HG03342 (cell line): Measurements from ENCODE around the gene LGR5.

Source experiments
- ATAC-seq: cut with Tn5 transposase; IDR thresholded peaks from one replicate; pipeline ENCODE4 v1.9.1; 2021; ENCODE audit warnings: mild to moderate bottlenecking, moderate library complexity; ENCODE audit not compliant: unreplicated experiment

Gene LGR5

DNA sequence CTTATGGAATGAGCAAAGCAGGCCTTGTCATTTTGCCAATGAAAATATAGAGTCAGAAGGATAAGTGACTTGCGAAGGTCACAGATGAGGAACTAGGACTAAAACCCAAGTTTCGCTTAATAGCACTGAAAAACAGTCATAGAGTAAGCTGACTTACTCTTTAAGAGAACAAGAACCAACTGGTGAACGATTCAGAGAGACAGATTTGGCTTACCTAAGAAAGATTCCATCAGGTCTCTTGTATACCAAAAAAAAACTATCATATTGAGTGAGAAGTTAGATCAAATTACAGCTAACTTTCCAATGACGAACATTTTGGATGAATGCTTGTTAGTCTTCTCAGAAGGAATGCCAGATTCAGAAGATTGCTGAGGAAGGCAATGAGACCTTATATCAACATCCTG, 149.9 kb downstream of the LGR5 start:
- no peak for ATAC-seq

DNA sequence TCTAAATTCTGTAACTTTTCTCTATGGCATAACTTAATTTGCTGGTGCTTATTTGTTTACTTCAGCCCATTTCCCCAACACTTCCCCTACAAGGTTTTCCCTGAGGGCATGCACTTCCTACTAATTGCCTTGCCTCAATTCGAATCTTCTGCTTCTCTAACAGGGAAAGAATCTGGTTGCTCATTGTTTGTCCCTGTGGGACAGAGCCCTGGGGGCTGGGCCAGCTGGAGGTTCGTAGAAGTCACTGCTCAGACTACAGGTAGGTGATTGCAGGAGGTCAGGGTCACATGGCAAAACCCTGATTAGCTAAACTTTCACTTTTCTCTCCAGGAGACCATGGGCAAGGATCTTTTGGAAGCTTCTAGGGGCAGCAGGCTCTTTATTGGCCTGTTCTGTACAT, 152.0 kb downstream of the LGR5 start:
- no peak for ATAC-seq

DNA sequence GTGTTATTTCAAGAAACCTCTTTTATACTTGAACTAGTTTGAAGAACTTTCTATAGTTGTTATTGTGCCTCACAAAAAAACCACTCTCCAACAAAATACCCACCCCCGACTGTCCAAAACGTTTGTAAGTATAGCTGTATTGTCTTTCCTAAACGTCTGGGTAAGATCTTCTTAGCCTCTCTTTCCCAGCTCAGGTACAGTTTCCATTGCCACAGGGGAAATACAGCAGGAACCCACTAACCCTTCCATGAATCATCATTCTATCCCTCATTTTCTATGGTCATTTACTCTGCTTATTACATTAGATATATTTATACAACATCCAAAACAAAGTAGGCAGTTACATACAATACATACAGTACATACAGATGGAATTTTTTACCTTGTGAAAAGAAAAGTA, 153.2 kb downstream of the LGR5 start:
- no peak for ATAC-seq

DNA sequence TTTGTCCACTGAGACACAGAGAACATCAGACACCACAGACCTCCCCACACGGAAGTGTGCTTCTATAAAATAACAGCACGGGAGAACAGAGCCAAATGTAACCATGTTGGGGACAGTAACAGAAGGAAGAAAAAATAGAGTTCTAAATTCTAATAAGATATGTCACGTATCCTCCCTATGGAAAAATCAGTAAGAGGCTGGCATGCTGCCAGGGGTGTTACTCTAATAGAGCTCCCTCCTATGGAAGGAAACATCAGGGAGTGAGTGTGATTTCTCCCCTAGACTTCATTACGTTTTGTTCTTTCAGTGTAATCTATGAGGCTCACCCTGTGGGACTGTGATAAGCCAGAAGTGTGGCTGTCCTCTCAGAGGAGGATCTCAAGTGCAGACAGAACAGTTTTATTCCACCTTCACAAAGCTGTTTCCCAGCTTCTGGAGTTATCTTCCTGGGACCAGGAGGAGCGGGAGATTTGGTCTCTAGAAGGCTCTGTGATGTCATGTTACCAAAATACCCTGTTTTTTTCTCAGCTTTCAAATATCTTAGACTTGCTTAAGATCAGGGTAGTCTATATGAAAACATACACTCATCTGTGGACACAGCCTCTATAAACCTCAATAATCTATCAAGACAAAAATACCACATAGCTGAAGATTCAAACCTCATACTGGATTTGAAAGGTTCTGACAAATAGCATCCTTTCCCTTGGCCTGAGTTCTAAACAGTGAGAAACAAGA, 154.8 kb downstream of the LGR5 start:
- ATAC-seq = no peak

DNA sequence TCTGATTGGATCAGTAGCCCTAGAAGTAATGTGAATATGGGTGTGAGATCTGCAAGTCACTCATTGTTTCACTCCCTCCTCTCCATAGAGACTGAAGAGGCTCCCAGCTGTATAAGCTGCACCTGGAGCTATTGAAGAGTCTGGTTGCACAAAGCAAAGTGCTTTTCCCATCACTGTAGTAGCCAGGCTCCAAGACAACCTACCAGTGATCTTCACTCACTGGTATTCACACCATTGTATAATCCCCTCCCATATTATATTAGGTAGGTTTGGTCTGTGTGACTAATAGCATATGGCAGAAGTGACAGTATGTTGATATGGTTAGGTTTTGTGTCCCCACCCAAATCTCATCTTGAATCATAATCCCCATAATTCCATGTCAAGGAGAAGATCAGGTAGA, 159.6 kb downstream of the LGR5 start:
- ATAC-seq = no peak

DNA sequence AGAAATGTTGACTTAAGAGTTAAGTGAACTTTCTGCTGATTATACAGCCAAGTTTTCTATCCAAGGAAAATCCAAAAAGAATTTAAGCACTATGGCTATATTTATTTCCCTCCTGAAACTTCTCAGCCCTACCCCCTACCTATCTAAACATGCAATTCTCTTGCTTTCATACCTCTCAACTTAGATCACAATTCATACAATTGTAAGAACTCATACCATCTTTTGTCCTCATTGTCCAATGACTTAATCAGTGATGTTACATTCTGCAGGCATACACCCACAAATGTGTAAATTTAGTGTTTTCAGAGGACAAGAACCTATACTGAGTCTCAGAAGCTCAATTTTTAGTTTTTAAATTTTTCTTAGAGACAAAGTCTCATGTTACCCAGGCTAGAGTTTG, 161.9 kb downstream of the LGR5 start:
- ATAC-seq = no peak

DNA sequence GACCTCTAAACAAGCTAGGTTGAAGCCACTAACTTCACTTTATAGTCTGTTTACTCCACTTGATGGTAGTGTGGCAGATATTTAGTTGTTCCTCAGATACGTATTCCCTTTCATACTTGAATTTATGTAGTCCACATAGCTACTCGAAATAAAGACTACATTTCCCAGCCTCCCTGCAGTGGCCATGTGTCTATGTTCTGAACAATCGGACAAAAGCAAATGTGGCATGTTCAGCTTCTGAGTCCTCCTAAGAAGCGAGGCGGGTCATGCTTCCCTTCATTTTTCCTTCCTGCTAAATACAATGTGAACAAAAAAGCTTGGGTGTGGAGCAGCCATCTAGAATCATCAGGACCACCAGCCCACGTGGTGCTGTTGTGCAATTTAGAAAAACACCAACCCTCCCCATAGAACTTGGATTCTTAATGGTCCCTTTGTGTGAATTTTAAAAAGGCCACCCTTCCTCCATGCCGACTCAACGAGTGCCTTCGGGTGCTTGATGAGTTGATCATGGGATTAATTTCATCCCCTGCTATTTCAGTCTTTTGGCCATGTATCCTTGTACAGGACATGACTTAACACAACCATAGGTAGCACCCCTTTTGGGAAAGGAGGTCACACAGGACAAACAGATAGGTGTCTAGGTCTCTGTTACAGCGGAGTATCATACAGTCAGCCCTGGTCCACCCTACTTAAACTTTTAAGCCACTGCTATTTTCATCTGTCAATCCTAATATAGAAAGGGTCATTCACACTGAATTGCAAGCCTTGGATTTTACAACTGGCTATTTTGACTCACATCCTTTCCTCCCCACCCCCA, 163.4 kb downstream of the LGR5 start:
- no peak for ATAC-seq

DNA sequence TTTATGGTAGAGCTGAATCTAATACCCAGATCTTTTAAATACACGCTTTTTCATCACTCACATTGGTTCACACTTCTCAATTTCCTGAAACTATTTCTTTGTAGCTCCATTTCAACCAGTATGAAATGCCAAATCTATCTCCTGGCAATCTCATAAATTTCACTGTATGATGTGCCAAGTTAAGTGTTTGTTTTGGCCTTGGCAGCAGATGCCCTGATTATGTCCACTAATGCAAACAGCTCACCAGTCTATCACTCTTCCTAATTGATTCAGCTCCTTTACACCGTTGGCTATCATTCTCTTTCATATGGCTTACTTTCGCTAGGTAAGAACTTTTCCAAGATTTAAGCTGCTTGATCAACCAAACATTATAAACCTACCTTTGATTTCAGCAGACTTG, 165.4 kb downstream of the LGR5 start:
- no peak for ATAC-seq

DNA sequence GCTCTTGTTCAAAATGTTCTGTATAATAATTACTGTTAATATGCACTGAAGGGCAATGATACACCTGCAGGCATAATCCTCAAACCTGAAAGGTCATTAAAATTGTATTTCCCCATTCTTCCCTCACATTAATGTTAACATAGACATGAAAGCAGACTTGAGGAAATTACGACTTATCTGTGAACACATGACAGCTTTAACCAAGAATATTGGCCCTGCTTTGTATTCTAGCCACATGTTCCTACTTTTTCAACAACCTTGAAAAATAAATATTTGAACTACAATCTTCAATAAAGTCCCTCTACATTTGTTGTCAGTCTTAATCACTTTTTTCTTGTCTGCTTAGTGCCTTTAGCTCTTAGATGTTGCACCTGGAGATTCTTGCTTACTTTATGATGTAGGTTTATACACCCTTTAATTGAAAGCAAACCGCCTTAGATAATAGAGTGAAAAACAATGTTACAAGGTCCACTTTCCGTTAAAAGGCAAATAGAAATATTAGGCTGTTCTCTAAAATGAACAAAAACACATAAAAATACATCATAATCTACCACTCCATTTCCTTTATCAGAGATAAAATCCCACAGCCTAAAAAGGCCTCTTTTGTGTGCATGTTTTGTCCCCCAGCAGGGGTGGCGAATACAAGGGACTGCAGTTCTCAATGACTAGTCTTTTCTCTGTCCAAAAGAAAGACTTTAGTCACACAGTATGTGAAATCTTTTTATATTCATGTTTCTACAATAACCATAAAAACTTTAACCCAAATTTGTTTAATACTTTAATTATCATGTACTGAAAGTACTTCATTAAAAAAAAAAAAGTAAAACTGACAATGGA, 168.1 kb downstream of the LGR5 start:
- no peak for ATAC-seq

DNA sequence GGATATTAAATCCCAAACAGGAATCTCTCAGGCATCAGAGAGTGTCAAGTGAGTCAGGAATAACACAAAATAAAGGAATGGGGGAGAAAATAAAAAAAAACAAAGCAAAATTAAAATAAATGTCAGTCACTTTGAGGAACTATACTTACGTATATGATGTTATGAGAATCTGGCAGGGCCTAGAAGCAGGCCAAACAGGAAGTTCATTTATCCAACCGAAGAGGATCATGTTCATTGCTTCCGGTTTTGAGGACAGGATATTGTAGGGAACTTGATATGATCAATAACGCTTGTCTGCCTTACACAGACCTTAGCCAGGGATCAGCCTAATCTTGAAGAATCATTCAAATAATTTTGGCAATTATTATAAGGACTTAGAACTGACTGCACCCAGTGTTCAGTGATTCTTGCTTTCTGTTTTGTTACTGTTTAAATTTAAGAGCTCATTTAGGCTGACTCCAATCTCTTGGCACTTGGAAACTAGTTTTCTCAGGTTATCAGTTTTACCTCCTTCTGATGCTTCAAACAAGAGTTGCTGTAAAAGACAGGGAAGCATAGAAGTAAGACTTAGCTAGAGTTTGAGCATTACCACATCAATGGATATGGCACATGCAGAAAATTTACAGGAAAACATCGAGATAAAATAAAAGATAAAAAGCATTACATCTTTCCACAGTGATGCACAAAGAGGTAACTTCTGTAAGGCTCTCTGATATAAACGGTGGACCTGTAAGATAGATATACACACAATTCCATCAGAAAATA, 170.6 kb downstream of the LGR5 start:
- no peak for ATAC-seq

DNA sequence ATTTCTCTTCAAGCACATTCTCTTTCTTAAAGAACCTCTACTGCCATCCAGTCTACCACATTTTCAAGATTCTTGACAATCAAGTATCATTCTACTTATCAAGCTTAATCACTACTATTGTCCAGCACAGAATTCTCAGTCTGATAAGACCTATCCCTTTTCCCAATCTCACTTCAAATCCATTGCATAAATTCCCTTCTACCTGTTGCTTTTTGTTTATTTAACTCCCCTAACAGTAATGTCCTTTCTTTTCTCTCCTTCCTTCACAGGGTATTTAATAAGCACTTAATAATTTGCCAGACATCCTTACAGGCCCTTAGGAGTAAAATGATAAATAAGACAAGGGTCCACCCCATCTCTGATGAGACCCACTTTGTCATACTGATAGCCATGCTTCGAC, 182.3 kb downstream of the LGR5 start:
- no peak for ATAC-seq

DNA sequence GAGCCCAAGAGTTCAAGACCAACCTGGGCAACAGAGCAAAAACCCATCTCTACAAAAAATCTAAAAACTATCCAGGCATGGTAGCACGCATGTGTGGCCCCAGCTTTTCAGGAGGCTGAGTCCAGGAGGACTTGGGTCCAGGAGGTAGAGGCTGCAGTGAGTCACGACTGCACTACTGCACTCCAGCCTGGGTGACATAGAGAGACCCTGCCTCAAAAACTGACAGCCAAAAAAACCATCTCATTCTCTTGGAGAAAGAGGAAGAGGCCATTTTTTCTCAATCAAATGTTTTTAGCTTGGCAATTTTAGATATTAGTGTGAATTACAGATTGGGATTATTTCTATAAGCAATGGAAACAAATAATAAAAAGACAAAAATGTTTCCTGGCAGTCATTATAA, 185.9 kb downstream of the LGR5 start:
- ATAC-seq = no peak

DNA sequence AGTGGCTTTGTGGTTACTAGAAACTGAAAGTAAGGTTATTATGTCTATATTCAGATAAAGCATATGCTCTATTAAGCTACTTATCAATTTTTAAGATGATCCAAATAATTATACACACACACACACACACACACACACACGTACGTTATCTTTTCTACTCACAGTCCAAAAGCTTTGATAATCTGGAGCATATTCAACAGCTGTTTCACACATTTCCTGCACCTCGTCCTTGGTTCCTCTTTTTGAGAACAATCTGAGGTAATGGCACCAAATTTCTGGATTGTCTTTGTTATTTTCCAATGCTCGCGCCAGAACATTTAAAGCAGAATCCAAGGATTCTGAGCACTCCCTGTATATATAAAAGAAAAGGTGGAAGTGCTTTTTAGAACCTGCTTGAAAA, 186.5 kb downstream of the LGR5 start:
- ATAC-seq = peak; percentile 67

DNA sequence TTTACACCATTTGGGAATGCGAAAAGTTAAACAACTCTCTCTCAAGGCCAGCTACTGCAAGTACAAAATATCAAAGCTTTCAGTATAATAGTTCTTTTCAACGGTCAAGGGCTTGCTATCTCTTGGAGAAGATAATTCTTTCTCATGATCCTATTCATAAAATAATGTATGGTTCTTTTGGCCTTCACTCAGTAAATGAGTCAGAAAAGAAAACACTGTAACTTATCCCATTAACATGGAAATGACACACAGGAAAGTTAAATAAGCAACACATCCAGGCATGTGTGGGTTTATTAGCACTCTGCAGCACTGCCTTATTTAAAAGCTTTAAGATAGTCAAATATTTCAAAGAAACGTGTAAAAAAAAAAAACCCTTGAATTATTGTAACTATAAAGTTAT, 187.2 kb downstream of the LGR5 start:
- ATAC-seq = no peak

DNA sequence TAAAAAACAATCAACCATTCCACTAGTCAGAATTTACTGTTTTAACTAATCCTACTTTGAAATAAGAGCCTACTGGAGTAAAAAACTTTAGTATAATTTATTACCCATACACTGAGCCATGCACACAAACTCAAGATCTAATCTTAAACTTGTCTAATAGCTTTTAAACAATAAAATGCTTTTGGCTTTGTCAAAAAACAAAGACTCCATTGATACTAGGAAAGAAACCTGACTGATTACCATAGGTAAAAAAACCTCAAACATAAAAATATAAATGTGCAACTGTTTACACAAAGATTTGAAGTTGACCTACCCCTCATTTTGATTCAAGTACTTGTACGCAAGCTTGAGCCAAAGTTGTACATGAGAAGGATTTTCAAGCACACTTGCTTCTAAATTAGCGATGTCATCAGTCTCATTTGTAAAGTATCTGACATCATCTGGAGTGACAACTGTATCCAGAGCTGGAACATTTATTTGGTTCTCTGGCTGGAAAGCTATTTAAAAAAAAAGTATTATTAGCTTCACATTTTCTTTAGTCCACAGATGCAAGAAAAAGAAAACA, 187.9 kb downstream of the LGR5 start:
- no peak for ATAC-seq
